ENCODE data around the gene CELF4.
"Not testable (repeated sequence)": the region's sequence is repeated elsewhere in the genome, so short reads cannot be mapped to it uniquely, and the experiment has no call there.

Gene CELF4

DNA sequence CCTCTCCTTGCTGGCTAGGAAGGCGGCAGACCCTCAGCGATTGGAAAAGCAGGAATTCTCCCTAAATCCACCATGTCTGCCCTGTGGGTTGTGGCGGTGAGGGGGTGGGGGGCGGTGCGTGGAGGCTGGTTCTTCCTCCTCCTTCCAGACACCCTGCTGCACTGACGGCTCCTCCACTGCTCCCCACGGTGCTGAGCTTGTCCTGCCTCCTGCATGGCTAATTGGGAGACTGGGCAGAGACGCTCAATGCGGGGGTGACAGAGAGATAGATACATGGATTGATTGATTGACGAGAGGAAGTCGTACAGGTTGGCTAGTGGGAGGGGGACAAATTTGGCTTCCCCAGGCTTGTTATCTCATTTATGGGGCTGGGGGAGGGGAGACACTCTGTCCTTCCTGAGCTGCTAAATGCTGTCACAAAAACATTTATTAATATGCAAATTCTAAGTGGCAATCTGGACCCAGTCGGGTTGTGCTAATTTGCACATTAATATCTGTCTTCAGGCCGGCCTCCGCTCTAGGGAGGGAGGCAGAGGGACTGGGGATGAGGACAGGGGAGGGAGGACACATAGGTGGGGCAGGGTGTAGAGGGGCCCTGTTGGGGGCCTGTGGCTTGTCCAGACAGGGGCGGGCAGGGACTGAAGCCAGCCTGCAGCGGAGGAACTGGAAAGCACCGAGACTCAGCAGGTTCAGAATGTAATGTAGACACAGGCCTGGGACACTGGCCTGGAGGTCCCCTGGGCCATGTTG lies 181.6 kb downstream of the CELF4 start:
- no peak for DNase-seq

- DNase-seq = no peak
These were observed 182.4 kb downstream of the CELF4 start for GRCh38 chr18:37383036-37383785.

DNA sequence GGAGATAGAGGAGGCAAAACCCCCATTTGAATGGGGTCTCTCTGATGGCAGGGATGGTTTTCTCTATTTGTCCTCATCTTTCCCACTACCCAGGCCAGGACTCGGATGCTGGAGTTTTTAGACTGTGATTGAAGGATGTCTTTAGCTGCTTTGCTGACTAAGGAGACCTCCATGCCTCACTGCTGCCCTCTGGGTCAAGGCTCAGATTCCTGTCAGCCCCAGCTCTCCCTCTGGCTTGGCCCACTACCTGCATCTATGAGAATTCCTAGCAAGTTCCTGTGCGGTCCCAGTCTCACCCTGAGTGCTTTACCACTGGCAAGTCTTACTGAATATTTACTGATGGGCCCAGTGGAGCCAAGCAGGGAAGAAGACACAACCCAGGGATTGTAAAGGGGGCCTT lies 184.0 kb downstream of the CELF4 start:
- no peak for DNase-seq

DNA sequence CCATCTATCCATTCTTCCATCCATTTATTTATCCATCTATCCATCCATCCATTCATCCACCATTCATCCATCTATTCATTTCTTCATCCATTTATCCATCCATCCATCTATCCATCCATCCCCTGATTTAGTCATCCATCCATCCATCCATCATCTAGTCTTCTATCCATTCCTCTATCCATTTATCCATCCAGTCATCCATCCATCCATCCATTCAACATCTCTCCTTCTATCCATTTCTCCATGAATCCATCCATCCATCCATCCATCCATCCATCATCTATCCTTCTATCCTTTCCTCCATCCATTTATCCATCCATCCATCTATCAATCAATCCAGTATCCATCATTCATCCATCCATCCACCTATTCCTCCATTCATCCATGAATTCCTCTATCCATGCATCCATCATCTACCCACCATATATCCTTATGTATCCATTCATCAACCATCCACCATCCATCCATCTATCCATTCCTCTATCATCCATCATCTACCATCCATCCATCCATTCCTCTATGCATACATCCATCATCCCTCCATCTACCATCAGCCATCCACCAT lies 185.0 kb downstream of the CELF4 start:
- DNase-seq = no peak

DNA sequence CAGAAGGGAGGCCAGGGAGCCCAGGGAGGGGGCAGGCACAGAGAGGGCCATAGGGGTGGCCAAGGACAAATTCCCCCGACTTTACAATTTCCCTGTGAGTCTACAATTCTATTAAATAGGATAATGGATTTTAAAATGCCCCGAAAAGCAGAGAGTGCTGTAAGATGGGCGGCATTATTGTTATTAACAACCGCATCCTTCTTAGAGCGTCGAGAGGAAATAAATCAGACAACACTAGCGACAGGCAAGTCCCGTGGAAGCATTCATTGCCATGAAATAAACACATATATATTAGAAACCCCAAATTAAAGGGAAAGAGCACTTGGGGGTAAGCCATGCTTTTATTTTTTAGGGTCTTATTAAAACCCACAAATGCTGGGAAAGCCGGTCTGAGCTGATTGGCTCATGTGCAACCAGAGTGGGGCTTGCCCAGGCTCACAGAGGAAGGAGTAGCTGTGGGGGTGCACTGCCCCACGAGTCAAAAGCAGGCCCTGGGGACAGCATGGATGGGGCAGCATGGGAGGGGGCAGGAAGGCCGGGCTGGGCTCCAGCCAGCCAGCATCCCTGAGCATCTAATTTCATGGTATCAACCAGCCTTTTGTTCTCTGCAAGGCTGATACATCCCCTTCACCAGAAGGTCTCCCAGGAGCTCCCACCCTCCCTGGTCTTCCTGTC lies 187.1 kb downstream of the CELF4 start:
- no peak for DNase-seq

- DNase-seq = no peak
These were observed 190.4 kb downstream of the CELF4 start for GRCh38 chr18:37375181-37375580.

DNA sequence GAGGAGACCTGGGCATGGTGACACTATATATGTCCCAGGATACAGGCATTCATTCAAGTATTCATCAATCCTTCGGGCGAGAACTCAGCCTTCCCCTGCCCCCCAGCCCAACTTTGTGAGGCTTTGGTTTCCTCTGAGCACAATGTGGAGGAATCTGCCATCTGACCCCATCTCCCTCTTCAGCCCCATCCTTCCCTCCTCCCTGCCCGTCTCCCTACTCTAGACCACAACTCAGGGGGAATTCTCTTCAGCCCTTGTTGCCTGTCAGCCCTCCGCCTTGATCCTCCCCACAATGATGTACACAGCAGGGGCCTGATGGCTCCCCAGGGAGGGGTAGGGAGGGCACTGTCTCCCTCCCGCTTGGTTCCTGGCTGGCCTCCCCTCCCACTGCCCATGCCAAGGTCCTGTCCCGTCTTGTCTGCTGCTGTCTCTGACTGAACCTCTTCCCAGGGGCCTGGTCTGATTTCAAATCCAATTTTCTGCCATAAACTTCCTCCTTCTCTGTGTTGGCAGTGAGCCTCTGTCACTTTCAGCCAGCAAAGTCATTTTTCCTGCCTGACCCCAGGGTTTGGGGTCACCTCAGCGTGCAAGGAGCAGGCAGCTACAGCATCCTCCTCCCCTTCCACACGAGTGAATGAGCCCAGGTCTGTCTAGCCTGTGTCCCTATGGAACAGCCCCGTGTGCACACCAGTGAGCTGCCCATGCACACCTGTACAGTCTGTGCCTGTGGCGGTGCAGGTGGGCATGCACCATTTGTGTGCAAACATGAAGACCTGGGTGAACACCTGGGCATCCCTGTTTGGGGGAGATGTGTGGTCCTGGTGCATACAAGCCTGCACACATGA lies 197.3 kb downstream of the CELF4 start:
- no peak for DNase-seq

- DNase-seq = no peak
These were observed 201.4 kb downstream of the CELF4 start for GRCh38 chr18:37364237-37364636.

DNA sequence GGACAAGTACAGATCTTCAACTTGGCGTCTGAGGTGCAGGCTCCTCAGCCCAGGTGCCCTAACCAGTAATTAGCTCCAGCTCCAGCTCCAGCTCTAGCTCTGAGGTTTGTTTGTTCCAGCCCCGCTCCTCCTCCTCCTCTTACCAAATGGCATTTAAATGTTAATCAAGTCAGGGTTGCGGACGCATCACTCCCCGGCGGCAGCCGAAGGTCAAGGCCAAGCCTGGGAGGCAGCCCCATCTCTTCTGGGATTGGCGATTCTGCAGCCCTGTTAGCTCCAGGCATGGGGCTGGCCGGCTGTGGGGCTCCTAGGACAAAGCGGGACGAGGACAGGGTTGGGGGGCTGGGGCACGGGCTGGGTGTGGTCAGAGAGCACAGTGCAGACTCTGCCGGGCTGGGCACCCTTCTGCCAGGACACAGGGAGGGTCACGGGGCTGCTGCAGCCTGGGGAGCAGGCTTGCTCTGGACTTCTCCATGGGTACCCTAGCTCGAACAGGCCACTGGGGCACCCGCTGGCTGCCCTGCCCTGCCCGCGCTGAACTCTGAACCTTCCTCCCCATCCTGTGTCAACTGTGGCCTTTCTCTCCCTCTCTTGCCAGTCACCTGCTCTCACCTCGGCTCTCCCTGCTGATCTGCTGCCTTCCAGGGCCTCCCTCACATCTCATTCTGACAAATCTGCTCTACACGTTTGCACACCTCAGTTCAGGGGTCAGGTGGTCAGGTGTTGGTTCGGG lies 203.3 kb downstream of the CELF4 start:
- no peak for DNase-seq

GRCh38 chr18:37361335-37362157 lies 204.1 kb downstream of the CELF4 start:
- no peak for DNase-seq

GRCh38 chr18:37358061-37358460 lies 207.5 kb downstream of the CELF4 start:
- not testable (repeated sequence) for DNase-seq

DNA sequence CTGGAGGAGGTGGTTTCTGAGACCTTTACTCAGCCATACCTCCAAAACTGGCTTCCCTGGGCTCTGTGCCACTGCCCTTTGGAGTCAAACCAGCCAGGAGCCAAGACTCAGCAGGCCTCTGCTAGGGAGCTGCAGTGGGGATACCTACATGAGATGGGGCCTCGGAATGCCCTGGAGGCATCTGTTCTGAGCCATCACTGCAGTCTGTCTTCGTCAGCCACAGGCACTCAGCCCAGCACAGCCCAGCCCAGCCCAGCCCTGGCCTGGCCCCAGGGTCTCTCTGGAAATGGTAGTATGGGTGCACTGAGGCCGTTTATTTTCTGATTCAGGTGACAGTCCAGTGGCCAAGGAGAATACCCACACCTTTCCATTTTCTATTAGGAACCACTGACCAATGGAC lies 209.8 kb downstream of the CELF4 start:
- no peak for DNase-seq

DNA sequence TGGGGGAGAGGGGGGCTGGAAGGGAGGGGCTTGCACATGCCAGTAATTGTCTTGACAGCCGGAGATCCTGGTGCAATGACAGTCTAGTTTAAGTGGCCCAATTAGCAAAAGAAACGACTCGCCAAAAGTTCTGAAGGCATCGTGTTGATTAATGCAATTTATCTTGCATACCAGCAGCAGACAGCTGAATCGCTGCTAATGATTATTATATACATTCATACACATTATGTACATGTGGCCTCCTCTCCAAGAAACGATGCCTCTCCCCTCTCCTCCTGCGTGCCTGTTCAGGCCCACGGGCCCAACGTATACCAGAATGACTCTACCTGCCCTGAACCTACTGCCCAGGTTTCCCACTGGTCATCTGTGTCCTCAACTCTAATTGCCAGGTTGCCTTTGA lies 214.5 kb downstream of the CELF4 start:
- DNase-seq = no peak

GRCh38 chr18:37348729-37349128 lies 216.9 kb downstream of the CELF4 start:
- no peak for DNase-seq

DNA sequence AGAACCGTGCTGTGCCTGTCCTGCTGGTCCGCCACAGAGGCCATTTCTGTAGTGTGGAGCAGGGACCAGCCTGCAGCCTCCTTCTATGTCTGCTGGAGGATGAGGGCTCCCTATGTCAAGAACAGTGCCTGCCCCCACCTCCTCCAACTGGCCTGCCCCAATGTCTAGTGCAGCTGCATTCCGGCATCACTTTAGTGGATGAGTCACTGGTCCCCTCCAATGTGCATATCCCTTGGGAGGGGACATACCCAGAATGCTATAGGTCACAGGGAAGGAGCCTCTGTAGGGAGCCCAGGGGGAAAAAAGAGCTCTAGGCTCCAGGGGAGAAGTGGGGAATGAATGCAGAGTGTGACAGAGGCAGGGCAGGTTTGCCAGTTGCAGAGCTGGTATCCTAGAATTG lies 219.6 kb downstream of the CELF4 start:
- no peak for DNase-seq

DNA sequence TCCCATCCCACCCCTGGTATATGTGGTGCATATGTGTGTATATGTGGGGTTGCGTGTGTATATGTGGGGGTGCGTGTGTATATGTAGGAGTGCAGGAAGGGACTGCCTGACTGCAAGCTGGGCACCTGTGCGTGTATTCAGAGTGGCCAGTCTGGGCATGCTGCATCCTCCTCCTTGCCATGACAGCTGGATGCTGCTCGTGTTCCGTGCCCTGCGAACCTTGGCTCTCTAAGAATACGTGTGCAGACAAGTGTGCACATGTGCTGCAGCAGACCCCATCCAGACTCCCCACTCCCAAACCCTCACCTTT lies 222.1 kb downstream of the CELF4 start:
- no peak for DNase-seq

GRCh38 chr18:37341473-37342086 lies 224.0 kb downstream of the CELF4 start:
- no peak for DNase-seq

DNA sequence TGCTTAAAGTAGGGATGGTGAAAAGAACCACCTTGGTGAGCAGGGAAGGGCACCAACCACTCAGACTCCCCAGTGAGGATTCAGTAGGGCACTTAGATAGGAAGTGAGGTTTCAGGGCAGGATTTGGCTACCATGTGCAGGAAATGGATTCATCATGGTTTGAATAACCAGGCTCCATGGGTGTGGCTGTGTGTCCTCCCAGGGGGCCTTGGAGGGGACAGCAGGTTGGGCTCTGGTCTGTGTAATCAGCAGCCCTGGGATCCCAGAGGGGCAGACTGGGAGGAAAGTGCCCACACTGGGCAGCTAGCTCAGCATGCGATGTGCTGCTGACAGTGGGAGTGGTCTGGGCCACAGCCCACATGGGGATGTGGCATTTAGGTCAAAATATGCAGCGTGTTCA lies 224.6 kb downstream of the CELF4 start:
- no peak for DNase-seq

- no peak for DNase-seq
These were observed 225.8 kb downstream of the CELF4 start for GRCh38 chr18:37339701-37340215.

GRCh38 chr18:37336568-37337285 lies 228.9 kb downstream of the CELF4 start:
- DNase-seq = no peak
